GM18526 (cell line): Measurements from ENCODE around the gene TCEANC2.

Experiments
- POLR2A ChIP-seq: IDR thresholded peaks from 3 replicates; pipeline ENCODE4 v1.6.1; 2011; ENCODE audit not compliant: insufficient read length; ENCODE audit errors: extremely low read depth

The TCEANC2 gene

DNA sequence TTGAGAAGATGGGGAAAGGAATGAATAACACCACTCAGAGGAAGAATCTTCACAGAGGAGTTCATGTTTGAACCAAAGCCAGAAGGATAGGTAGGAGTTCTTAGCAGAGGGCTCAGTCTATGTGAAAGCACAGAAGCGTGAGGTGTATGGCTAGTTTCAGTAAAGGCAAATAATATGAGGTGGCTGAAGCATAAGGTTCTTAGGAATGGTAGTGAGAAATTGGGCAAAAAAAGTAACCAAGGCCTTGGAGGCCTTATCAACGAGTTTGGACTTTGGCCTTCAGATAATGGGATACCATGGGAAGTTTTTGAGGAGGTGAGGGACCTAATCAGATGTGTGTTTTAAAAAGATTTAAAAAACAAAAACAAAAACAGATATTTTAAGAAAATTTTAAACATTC lies 47.1 kb downstream of the TCEANC2 start:
- no peak for TF ChIP-seq POLR2A

GRCh38 chr1:54103414-54103813 lies 50.0 kb downstream of the TCEANC2 start:
- TF ChIP-seq POLR2A: no peak

DNA sequence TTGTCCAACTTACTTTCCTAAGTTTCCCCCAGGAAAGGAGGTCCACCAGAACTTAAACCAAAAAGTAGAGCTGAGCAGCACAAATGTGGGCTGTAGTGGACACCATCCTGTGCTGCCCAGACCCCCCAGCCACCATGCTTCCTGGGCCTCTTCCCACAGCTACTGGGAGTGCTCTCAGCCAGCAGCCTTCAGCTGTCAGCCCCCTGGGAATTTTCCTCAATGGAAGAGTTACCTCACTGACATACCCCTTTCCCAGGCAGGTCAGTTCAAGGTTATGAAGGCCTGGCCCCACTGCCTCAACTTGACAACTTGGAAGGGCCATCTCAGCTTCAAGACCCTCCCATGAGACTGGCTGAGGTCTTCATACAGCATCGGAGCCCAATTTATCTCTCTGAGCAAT lies 51.7 kb downstream of the TCEANC2 start:
- no peak for TF ChIP-seq POLR2A

DNA sequence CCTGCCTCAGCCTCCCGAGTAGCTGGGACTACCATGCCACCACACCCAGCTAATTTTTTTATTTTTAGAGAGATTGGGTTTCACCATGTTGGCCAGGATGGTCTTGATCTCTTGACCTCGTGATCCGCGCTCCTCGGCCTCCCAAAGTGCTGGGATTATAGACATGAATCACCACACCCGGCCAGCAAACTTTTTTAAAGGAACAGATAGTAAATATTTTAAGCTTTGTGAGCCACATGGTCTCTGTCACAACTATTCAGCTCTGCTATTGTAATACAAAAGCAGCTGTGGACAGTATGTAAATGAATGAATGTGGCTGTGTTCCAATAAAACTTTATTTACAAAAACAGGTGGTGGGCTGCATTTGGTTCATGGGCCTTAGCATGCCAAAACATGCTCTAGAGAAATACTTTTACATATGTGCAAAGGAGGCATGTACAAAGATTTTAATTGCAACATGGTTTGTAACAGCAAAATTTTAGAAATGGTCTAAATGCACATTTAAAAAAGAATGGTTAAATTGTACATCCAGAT lies 52.4 kb downstream of the TCEANC2 start:
- TF ChIP-seq POLR2A: no peak

- TF ChIP-seq POLR2A: no peak
These were observed 53.7 kb downstream of the TCEANC2 start for GRCh38 chr1:54107131-54107530.

DNA sequence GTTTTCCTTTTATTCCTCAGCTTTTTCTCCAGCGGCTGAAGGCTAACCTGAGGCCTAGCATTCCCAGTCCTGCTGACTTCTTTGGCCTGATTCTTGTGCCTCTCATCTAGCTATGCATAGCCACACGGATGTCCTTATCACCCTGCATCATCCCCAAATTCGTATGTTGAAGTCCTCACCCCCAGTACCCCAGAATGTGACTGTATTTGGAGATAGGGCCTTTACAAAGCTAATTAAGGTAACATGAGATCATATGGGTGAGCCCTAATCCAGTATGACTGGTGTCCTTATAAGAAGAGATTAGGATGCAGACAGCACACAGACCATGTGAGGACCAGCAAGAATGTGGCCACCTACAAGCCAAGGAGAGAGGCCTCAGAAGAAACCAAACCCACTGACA lies 54.7 kb downstream of the TCEANC2 start:
- TF ChIP-seq POLR2A: no peak

DNA sequence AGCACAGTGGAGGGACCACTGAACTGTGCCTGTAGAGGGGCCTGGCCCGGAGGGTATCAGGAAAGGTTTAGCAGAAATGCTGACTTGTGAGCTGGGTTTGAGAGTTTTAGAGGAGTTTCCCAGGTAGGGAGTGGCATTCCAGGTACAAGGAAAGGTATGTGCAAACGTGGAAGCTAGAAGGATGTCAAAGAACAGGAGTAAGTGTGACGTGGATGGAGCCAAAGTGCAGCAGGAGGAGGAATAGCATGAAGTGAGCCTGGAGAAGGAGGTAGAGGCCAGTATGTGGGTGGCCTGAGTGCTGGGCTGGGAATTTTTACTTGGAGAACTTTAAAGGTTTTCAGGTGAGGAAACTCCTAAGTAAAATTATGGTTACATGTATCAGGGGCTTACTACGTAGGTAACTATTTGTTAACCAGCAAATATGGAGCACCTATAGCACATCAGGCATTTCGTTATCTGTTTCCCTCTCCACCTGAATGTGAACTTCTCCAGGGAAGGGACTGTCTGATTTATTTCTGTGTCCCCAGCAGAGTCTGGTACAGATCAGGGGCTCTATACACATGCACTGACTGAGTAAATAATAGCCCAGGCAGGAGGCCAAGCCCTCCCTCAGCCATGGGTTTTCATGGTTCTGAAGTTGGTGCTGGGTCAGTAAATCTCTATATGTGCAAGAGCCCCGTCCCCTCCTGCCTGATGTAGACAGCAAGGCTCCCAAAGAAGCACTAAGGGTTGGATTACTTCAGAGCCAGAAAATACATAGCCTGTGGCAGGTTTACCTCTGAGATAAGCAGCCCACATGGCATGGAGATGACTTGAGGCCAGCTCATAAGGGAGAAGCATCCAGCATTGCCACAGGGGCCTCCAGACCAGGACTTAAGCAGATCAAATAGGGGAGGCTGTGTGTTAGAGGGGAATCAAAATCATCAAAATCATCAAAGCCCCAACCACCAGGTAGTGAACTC lies 56.0 kb downstream of the TCEANC2 start:
- TF ChIP-seq POLR2A: no peak

DNA sequence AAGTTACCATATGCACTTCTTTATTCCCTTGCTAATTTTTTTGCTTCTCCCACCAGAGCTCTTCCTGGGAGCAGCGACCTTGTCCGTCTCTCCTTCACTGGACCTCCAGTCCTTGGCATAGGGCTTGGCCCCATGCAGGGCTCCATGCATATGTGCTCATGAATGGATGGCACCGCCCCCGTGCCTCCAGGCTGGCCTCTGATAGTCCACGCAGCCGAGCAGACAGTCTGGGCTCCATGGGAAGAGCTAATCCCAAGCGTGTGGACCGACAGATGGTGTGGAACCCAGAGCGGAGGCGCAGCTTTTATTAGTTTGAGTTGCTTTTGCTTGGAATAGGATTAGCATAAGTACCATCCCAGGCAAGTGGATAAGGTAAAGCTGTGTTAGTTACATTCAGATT lies 57.6 kb downstream of the TCEANC2 start:
- TF ChIP-seq POLR2A: no peak

- TF ChIP-seq POLR2A: no peak
These were observed 58.2 kb downstream of the TCEANC2 start for GRCh38 chr1:54111624-54112023.

DNA sequence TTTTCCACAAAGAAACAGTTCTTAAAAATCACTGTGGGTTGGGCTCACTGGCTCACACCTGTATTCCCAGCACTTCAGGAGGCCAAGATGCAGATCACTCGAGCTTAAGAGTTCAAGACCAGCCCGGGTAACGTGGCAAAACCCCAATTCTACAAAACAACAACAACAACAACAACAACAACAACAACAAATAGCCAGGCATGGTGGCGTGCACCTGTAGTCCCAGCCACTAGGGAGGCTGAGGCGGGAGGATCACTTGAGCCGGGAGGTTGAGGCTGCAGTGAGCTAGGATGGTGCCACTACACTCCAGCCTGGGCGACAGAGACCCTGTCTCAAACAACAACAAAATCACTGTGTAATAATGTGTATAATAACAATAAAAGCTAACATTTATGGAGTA lies 58.6 kb downstream of the TCEANC2 start:
- TF ChIP-seq POLR2A: no peak

GRCh38 chr1:54112705-54113368 lies 59.4 kb downstream of the TCEANC2 start:
- TF ChIP-seq POLR2A: no peak

DNA sequence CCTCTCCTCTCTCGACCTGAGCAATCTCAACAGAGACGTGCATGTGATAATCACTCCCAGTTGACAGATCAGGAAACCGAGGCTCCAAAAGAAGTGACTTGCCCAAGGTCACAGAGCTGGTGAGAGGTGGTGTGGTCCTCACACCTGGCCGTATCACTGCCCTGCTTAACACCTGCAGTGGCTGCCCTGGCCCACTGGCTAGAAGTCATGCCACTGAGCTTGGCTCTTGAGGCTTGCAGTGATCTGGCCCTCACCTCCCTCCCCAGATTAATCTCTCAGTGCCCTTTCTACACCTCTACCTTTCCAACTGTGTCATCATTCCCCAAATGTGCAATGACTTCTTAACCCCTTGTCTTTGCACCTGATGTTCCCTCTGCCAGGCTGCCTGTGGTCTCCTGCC lies 60.6 kb downstream of the TCEANC2 start:
- no peak for TF ChIP-seq POLR2A

GRCh38 chr1:54114955-54115354 lies 61.5 kb downstream of the TCEANC2 start:
- no peak for TF ChIP-seq POLR2A

DNA sequence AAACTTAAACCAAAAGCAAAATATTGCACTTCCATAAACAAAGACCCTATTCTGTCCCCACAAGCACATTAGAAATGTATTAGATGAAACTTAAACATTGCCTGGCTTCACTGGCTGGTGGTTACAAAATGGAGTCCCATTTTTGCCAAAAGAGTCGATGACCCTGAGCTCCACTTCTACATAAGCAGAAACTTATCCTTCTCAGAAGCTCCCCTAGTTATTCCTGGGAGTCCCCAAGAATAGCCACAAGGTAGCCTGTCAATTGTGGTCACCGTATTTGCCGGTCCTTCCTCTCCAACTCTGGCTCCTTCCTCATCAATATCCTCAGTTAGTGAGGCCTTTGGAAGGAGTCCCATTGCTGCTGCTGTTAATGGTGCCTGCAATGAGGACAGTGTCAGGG lies 62.1 kb downstream of the TCEANC2 start:
- TF ChIP-seq POLR2A: no peak

DNA sequence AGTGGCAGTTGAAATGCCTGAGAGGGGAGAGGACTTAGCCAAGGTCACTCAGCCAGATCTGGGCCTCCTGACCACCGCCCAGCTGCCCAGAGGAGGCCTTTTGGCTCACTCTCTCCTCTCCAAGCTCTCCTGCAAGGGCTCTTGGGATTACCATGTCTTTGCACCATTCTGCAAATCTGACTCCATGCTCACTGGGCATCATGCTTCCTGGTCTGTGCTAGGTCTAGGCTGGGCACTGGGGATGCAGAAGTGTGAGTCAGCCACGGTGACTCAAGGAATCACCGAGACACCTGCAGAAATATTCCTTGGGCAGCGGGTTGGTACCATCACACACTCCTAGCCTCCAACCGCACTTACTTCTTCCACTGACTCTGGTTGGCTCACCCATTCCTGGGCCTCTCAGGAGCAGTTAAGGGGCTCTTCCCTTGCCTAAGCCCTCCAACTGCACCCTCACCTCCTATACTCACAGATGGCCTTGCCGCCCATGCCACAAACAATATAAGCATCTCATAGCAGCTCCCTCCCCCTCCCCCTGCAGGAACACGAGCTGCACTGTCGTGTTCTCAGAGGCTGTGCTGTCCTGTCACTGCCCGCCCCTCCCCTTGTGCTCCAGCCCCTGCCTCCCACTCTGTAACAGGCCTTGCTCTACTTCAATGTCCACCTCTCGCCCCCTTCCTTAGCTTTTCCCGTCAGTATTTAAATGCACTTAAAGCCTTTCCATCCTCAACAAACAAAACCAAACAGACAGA lies 64.6 kb downstream of the TCEANC2 start:
- no peak for TF ChIP-seq POLR2A
